Tibial nerve (tissue), 4 donors: ENCODE results near the gene NXPH4.

Source experiments
- EP300 ChIP-seq, 2 donors: sonication (generic); formaldehyde crosslinking; IDR thresholded peaks; one replicate each; pipeline ENCODE4 v1.6.1; 2017; ENCODE audit warnings: antibody characterized with exemption in 2 of 2, mild to moderate bottlenecking in 1 of 2
- POLR2A ChIP-seq, 2 donors: fragments of 450-650 bp; IDR thresholded peaks; one replicate each; pipeline ENCODE4 v1.6.1; 2017; ENCODE audit warnings: antibody characterized with exemption in 2 of 2, mild to moderate bottlenecking in 2 of 2, moderate library complexity in 2 of 2
- TF ChIP-seq, protein P1 (sequence below), 5 experiments: fragments of 200-600 bp in 3 of 5; fragments of 450-650 bp in 2 of 5; sonication (generic) in 3 of 5; IDR thresholded peaks; one replicate each; pipeline ENCODE4 v1.5.1; 2016 to 2019; ENCODE audit warnings: antibody characterized with exemption in 5 of 5, mild to moderate bottlenecking in 3 of 5, moderate library complexity in 2 of 5

DNA sequence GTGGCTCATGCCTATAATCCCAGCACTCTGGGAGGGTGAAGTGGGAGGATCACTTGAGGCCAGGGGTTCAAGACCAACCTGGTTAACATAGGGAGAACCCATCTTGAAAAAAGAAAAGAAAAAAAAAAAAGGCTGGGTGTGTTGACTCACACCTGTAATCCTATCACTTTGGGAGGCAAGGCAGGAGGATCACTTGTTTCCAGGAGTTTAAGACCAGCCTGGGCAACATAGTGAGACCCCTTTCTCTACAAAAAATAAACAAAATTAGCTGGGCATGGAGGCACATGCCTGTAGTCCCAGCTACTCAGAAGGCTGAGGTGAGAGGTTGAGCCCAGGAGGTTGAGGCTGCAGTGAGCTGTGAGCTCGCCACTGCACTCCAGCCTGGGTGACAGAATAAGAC lies 46.2 kb upstream of the NXPH4 start:
- TF ChIP-seq, protein P1, sequence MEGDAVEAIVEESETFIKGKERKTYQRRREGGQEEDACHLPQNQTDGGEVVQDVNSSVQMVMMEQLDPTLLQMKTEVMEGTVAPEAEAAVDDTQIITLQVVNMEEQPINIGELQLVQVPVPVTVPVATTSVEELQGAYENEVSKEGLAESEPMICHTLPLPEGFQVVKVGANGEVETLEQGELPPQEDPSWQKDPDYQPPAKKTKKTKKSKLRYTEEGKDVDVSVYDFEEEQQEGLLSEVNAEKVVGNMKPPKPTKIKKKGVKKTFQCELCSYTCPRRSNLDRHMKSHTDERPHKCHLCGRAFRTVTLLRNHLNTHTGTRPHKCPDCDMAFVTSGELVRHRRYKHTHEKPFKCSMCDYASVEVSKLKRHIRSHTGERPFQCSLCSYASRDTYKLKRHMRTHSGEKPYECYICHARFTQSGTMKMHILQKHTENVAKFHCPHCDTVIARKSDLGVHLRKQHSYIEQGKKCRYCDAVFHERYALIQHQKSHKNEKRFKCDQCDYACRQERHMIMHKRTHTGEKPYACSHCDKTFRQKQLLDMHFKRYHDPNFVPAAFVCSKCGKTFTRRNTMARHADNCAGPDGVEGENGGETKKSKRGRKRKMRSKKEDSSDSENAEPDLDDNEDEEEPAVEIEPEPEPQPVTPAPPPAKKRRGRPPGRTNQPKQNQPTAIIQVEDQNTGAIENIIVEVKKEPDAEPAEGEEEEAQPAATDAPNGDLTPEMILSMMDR (IDR thresholded peaks at IDR 0.05), result no peak
- TF ChIP-seq POLR2A (IDR thresholded peaks at IDR 0.05) (no peak), EP300 (IDR thresholded peaks at IDR 0.05) (no peak)
